Type B pancreatic cell (in vitro differentiated cells): ENCODE measurements around the gene TMEM40. TPM values are rescaled to one million over a fixed set of nuclear protein-coding genes. Genes with fewer than 3 reads are reported as not detected.
"Not testable (repeated sequence)": the region's sequence is repeated elsewhere in the genome, so short reads cannot be mapped to it uniquely, and the experiment has no call there.

ENCODE experiments used
- DNase-seq: peaks from one replicate; pipeline ENCODE4 v3.0.0; 2021; ENCODE audit warnings: mixed read lengths; ENCODE audit not compliant: unreplicated experiment; ENCODE audit errors: extremely low spot score
- H3K27ac Mint-ChIP-seq: 2 replicates; pipeline ENCODE4 v1.8.0; 2021; ENCODE audit warnings: mild to moderate bottlenecking, mixed read lengths
- H3K27me3 Mint-ChIP-seq: 2 replicates; pipeline ENCODE4 v1.8.0; 2021; ENCODE audit warnings: mixed read lengths
- H3K36me3 Mint-ChIP-seq: 2 replicates; pipeline ENCODE4 v1.8.0; 2021; ENCODE audit warnings: mixed read lengths
- H3K4me1 Mint-ChIP-seq: one replicate; pipeline ENCODE4 v1.8.0; 2021; ENCODE audit warnings: mixed read lengths; ENCODE audit not compliant: unreplicated experiment
- H3K4me3 Mint-ChIP-seq: 2 replicates; pipeline ENCODE4 v1.8.0; 2021; ENCODE audit warnings: mild to moderate bottlenecking, mixed read lengths
- H3K9me3 Mint-ChIP-seq: 2 replicates; pipeline ENCODE4 v1.8.0; 2021; ENCODE audit warnings: mixed read lengths
- total RNA-seq: library from RNA; stranded (reverse); gene quantifications from 2 replicates; pipeline ENCODE4 v1.2.1, GENCODE V29; 2021; ENCODE audit warnings: low replicate concordance
- TF ChIP-seq, protein P1 (sequence below): fragments of 200-600 bp; sonication (generic); conservative IDR thresholded peaks from 2 replicates; pipeline ENCODE4 v1.5.0; 2021; ENCODE audit warnings: antibody characterized with exemption, mild to moderate bottlenecking

TMEM40 gene
- total RNA-seq, 1 donor from 2014 or later, result 16.3 TPM

DNA sequence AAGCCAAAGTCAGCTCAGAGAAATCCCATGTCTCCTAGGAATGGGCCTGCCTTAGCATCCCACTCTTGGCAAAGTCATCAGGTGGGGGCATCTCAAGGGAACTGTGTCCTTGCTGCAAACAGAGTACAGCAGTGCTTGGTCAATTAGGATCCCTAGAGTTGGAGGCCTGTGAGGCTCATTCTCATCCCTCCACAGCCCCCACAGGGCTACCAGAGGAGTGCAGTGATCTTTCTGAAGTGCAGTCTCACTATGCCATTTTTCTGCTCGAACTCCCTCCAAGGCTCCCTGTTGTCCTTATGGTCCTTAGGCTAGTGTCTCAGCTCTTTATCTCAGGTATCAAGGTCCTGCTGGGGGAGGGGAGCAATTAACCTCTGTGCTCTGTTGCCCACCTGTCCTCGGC lies 31.1 kb downstream of the TMEM40 start:
- no peaks in the 10 kb centered on the region for H3K36me3 Mint-ChIP-seq
- TF ChIP-seq, protein P1, sequence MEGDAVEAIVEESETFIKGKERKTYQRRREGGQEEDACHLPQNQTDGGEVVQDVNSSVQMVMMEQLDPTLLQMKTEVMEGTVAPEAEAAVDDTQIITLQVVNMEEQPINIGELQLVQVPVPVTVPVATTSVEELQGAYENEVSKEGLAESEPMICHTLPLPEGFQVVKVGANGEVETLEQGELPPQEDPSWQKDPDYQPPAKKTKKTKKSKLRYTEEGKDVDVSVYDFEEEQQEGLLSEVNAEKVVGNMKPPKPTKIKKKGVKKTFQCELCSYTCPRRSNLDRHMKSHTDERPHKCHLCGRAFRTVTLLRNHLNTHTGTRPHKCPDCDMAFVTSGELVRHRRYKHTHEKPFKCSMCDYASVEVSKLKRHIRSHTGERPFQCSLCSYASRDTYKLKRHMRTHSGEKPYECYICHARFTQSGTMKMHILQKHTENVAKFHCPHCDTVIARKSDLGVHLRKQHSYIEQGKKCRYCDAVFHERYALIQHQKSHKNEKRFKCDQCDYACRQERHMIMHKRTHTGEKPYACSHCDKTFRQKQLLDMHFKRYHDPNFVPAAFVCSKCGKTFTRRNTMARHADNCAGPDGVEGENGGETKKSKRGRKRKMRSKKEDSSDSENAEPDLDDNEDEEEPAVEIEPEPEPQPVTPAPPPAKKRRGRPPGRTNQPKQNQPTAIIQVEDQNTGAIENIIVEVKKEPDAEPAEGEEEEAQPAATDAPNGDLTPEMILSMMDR, result no peak
- H3K27me3 Mint-ChIP-seq, result no peaks in the 10 kb centered on the region
- DNase-seq, result no peak
- peaks cover 4% of the 10 kb centered on the region for H3K9me3 Mint-ChIP-seq
- no peak overlapping the region for H3K4me3 Mint-ChIP-seq
- no peak overlapping the region for H3K27ac Mint-ChIP-seq
- H3K4me1 Mint-ChIP-seq, result peaks cover 15% of the 10 kb centered on the region

DNA sequence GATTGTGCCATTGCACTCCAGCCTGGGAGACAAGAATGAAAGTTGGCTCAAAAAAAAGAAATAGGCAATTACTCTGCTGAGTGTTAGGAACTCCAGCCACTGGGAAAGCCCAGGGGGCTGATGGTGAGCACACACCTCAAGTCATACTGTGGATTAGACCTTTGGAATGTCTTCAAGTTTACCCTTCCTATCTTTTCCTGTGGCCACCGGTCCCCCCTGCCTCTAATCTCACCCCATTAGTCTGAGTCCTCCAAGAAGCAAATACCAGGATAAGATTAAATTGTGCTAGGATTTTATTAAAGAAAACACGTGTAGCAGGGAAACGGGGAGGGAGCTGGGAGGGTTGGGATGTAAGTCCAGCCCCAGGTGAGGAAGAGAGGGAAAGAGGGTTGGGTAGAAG lies 31.6 kb downstream of the TMEM40 start:
- TF ChIP-seq, protein P1, result no peak
- no peak for DNase-seq
- Mint-ChIP-seq H3K27ac (no peak overlapping the region), H3K4me3 (no peak overlapping the region), H3K9me3 (peaks cover 4% of the 10 kb centered on the region), H3K27me3 (no peaks in the 10 kb centered on the region), H3K4me1 (peaks cover 15% of the 10 kb centered on the region), H3K36me3 (no peaks in the 10 kb centered on the region)

DNA sequence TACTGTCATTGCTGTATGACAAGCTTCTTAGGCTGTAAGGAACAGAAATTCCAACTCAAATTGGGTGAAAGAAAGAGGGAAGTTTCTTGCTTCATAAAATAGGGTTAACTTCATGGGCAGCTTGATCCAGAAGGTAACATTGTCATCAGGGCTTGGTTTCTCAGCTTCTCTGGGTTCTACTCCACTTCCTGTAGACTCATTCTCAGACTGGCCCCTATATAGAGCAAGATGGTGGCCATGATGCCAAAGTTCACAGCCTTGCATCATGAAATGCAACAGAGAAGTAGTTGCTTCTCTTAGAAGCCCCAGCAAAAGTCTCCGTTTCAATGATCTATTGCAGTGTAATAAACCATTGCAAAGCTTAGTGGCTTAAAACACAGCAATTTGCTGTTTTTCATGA lies 33.6 kb downstream of the TMEM40 start:
- H3K9me3 Mint-ChIP-seq, result peaks cover 4% of the 10 kb centered on the region
- peaks cover 15% of the 10 kb centered on the region for H3K4me1 Mint-ChIP-seq
- no peaks in the 10 kb centered on the region for H3K27me3 Mint-ChIP-seq
- DNase-seq, result no peak
- TF ChIP-seq, protein P1, result no peak
- no peaks in the 10 kb centered on the region for H3K36me3 Mint-ChIP-seq
- H3K27ac Mint-ChIP-seq, result no peak overlapping the region
- no peak overlapping the region for H3K4me3 Mint-ChIP-seq

DNA sequence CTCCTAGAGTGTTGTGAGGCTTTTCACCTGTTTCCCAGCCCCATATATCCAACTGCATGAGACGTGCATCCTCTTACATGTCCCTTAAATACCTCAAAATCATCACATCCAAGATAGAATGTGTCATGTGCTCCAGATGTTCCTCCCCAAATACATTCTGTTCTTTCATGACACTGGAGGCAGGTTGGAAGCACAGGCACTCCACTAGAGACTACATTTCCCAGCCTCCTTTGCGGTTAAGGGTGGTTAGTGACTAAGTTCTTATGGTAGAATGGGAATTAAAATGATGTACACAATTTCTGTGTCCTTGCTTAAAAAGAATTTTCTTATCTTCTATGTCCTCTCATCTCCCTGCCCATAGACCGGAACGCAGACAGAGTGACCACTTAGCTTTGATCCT lies 34.3 kb downstream of the TMEM40 start:
- no peak overlapping the region for H3K27ac Mint-ChIP-seq
- H3K9me3 Mint-ChIP-seq, result peaks cover 4% of the 10 kb centered on the region
- H3K27me3 Mint-ChIP-seq, result no peaks in the 10 kb centered on the region
- H3K4me1 Mint-ChIP-seq, result peaks cover 16% of the 10 kb centered on the region
- no peak for DNase-seq
- TF ChIP-seq, protein P1, result no peak
- no peaks in the 10 kb centered on the region for H3K36me3 Mint-ChIP-seq
- H3K4me3 Mint-ChIP-seq, result no peak overlapping the region

DNA sequence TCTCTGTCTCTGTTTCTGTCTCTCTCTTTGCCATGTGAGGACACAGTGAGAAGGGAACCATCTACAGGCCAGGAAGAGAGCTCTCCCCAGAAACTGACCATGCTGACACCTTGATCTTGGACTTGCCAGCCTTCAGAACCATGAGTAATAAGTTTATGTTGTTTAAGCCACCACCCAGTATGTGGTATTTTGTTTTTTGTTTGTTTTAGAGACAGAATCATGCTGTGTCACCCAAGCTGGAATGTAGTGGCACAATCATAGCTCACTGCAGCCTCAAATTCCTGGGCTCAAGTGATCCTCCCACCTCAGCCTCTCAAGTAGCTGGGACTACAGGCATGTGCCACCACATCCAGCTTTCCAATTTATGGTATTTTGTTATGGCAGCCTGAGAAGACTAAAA lies 35.7 kb downstream of the TMEM40 start:
- H3K4me1 Mint-ChIP-seq, H3K27ac Mint-ChIP-seq, H3K9me3 Mint-ChIP-seq, H3K4me3 Mint-ChIP-seq, H3K36me3 Mint-ChIP-seq, DNase-seq, H3K27me3 Mint-ChIP-seq: not testable (repeated sequence)

DNA sequence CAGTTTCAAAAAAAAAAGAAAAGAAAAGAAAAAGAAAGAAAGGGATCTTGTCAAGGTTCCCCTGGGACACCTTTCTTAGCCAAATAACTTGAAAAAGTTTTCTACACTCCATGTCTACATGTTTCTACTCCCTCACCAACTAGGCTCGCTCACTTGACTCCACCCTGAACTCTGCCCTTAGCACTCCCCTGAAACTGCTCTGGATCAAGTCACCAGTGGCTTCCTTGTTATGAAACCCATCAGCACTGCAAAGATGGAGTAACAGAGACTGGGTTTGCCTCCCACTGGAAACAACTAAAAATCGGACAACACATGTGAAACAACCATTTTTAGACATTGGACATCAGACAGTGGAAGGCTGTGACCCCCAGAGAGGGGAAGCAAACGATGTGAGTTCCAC lies 36.8 kb downstream of the TMEM40 start:
- no peaks in the 10 kb centered on the region for H3K36me3 Mint-ChIP-seq
- H3K4me1 Mint-ChIP-seq, result peaks cover 10% of the 10 kb centered on the region
- TF ChIP-seq, protein P1, result no peak
- H3K27ac Mint-ChIP-seq, result no peak overlapping the region
- DNase-seq, result no peak
- H3K27me3 Mint-ChIP-seq, result no peaks in the 10 kb centered on the region
- no peak overlapping the region for H3K4me3 Mint-ChIP-seq
- H3K9me3 Mint-ChIP-seq, result peaks cover 4% of the 10 kb centered on the region
